Astrocyte (in vitro differentiated cells and primary cell): ENCODE data around the gene MAGI3. TPM values are rescaled to one million over a fixed set of nuclear protein-coding genes. Genes with fewer than 3 reads are reported as not detected.
A peak's percentile ranks its signal among the peaks of the same experiment; 100 is the strongest.

ENCODE experiments used
- DNase-seq: peaks from one replicate; pipeline ENCODE4 v3.0.0-alpha.2; 2010; ENCODE audit warnings: low read depth
- FAIRE-seq: peaks from 2 replicates; lab custom pipeline; 2011; peaks lifted over from hg19 to GRCh38; lab: Jason Lieb, UNC
- H2AFZ ChIP-seq: 2 replicates; pipeline ENCODE4 v1.6.0; 2012; ENCODE audit warnings: low read depth, low read length, inconsistent platforms
- H3K27ac ChIP-seq: 2 replicates; pipeline ENCODE4 v1.5.1; 2011; ENCODE audit warnings: low read depth, low read length, inconsistent platforms
- H3K27me3 ChIP-seq: 2 replicates; pipeline ENCODE4 v1.6.0; 2011; ENCODE audit warnings: low read length, inconsistent platforms; ENCODE audit not compliant: insufficient read depth
- H3K36me3 ChIP-seq: 2 replicates; pipeline ENCODE4 v1.5.1; 2011; ENCODE audit warnings: low read length, inconsistent platforms; ENCODE audit not compliant: insufficient read depth
- H3K4me1 ChIP-seq: 2 replicates; pipeline ENCODE4 v1.5.1; 2011; ENCODE audit warnings: low read length, inconsistent platforms; ENCODE audit not compliant: insufficient read depth
- H3K4me2 ChIP-seq: 2 replicates; pipeline ENCODE4 v1.6.0; 2012; ENCODE audit warnings: low read length, inconsistent platforms
- H3K4me3 ChIP-seq: 2 replicates; pipeline ENCODE4 v1.5.1; 2011; ENCODE audit warnings: low read depth, mild to moderate bottlenecking, low read length, inconsistent platforms; ENCODE audit not compliant: insufficient read depth
- H3K79me2 ChIP-seq: 2 replicates; pipeline ENCODE4 v1.6.0; 2012; ENCODE audit warnings: mild to moderate bottlenecking, low read length, inconsistent platforms; ENCODE audit not compliant: insufficient read depth
- H3K9ac ChIP-seq: 2 replicates; pipeline ENCODE4 v1.6.0; 2012; ENCODE audit warnings: mild to moderate bottlenecking, low read length, inconsistent platforms
- H3K9me3 ChIP-seq: 2 replicates; pipeline ENCODE4 v1.5.1; 2012; ENCODE audit warnings: low read depth, mild to moderate bottlenecking, low read length, inconsistent platforms; ENCODE audit not compliant: insufficient read depth
- H4K20me1 ChIP-seq: 2 replicates; pipeline ENCODE4 v1.6.0; 2012; ENCODE audit warnings: low read length, inconsistent platforms; ENCODE audit not compliant: insufficient read depth
- H3K27ac Mint-ChIP-seq: one replicate; pipeline ENCODE4 v1.8.0; 2021; ENCODE audit warnings: mild to moderate bottlenecking, mixed read lengths; ENCODE audit not compliant: unreplicated experiment
- H3K27me3 Mint-ChIP-seq: one replicate; pipeline ENCODE4 v1.8.0; 2021; ENCODE audit warnings: low read depth, mixed read lengths; ENCODE audit not compliant: unreplicated experiment
- H3K36me3 Mint-ChIP-seq: one replicate; pipeline ENCODE4 v1.8.0; 2021; ENCODE audit warnings: low read depth, mixed read lengths; ENCODE audit not compliant: unreplicated experiment
- H3K4me1 Mint-ChIP-seq: one replicate; pipeline ENCODE4 v1.8.0; 2021; ENCODE audit warnings: low read depth, mixed read lengths; ENCODE audit not compliant: unreplicated experiment
- H3K4me3 Mint-ChIP-seq: one replicate; pipeline ENCODE4 v1.8.0; 2021; ENCODE audit warnings: mild to moderate bottlenecking, moderate library complexity, mixed read lengths; ENCODE audit not compliant: unreplicated experiment
- H3K9me3 Mint-ChIP-seq: one replicate; pipeline ENCODE4 v1.8.0; 2021; ENCODE audit warnings: mild to moderate bottlenecking, mixed read lengths; ENCODE audit not compliant: unreplicated experiment
- CTCF ChIP-seq: IDR thresholded peaks from 2 replicates; pipeline ENCODE4 v1.5.1; 2011; ENCODE audit warnings: low read depth, mild to moderate bottlenecking, inconsistent platforms, low read length, moderate library complexity; ENCODE audit not compliant: insufficient read depth
- EZH2 ChIP-seq: IDR thresholded peaks from 2 replicates; pipeline ENCODE4 v1.6.1; 2012; ENCODE audit warnings: mild to moderate bottlenecking, low read length, inconsistent platforms; ENCODE audit not compliant: insufficient read depth
- total RNA-seq: library from RNA; stranded (reverse); gene quantifications from 2 replicates; pipeline ENCODE4 v1.2.1, GENCODE V29; 2021

Gene MAGI3
- total RNA-seq, 1 donor from 2014 or later: 16.5 TPM

DNA sequence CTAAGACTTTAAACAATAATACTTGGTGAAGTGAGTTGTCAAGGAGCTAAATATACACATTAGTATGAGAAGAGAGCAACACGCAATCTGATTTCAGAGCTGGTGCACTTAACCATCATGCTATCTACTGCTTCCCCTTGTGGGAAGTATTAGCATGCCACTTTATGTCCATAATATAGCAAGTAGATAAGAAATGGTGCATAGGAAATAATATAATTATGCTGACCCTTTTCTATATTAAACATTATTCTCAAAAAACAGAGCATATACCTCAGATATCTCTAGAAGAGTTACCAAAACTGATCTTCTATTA is 63.4 kb downstream of the MAGI3 start:
- H3K9ac ChIP-seq: no peak overlapping the region
- no peak overlapping the region for H3K4me3 ChIP-seq
- no peaks in the 10 kb centered on the region for H3K36me3 ChIP-seq
- no peak for TF ChIP-seq EZH2
- no peak for TF ChIP-seq CTCF
- Mint-ChIP-seq H3K27ac (no peak overlapping the region), H3K9me3 (peaks cover 1% of the 10 kb centered on the region), H3K4me1 (peaks cover 15% of the 10 kb centered on the region), H3K36me3 (no peaks in the 10 kb centered on the region), H3K4me3 (no peak overlapping the region), H3K27me3 (no peaks in the 10 kb centered on the region)
- H4K20me1 ChIP-seq: no peaks in the 10 kb centered on the region
- H3K4me1 ChIP-seq: peaks cover 8% of the 10 kb centered on the region
- no peak overlapping the region for H3K27ac ChIP-seq
- FAIRE-seq (no peak), DNase-seq (peak; percentile 10)
- no peaks in the 10 kb centered on the region for H3K9me3 ChIP-seq
- H3K4me2 ChIP-seq: no peak overlapping the region
- no peaks in the 10 kb centered on the region for H3K27me3 ChIP-seq
- H2AFZ ChIP-seq: no peak overlapping the region
- peaks cover 24% of the 10 kb centered on the region for H3K79me2 ChIP-seq

GRCh38 chr1:113455374-113455773 is 65.1 kb downstream of the MAGI3 start:
- Histone ChIP-seq H2AFZ (no peak overlapping the region), H3K27ac (no peak overlapping the region), H3K9me3 (no peaks in the 10 kb centered on the region), H3K4me3 (no peak overlapping the region), H3K9ac (no peak overlapping the region), H4K20me1 (no peaks in the 10 kb centered on the region), H3K4me2 (no peak overlapping the region), H3K4me1 (peaks cover 8% of the 10 kb centered on the region), H3K27me3 (no peaks in the 10 kb centered on the region), H3K79me2 (peaks cover 25% of the 10 kb centered on the region), H3K36me3 (no peaks in the 10 kb centered on the region)
- no peaks in the 10 kb centered on the region for H3K27me3 Mint-ChIP-seq
- peaks cover 1% of the 10 kb centered on the region for H3K9me3 Mint-ChIP-seq
- no peak overlapping the region for H3K27ac Mint-ChIP-seq
- peaks cover 5% of the 10 kb centered on the region for H3K36me3 Mint-ChIP-seq
- DNase-seq: no peak
- H3K4me1 Mint-ChIP-seq: peaks cover 15% of the 10 kb centered on the region
- no peak for FAIRE-seq
- no peak for TF ChIP-seq CTCF
- no peak overlapping the region for H3K4me3 Mint-ChIP-seq

GRCh38 chr1:113456967-113457366 is 66.7 kb downstream of the MAGI3 start:
- H3K9me3 Mint-ChIP-seq: peaks cover 4% of the 10 kb centered on the region
- peaks cover 5% of the 10 kb centered on the region for H3K36me3 Mint-ChIP-seq
- FAIRE-seq (peak; percentile 87), DNase-seq (peak; percentile 97)
- Histone ChIP-seq H3K4me1 (peaks cover 8% of the 10 kb centered on the region), H3K36me3 (no peaks in the 10 kb centered on the region), H3K4me2 (peak overlapping the region; percentile 76), H3K27me3 (no peaks in the 10 kb centered on the region), H3K79me2 (peaks cover 25% of the 10 kb centered on the region), H4K20me1 (no peaks in the 10 kb centered on the region), H2AFZ (no peak overlapping the region), H3K4me3 (peak overlapping the region; percentile 31), H3K9ac (peak overlapping the region; percentile 53), H3K9me3 (no peaks in the 10 kb centered on the region), H3K27ac (peak overlapping the region; percentile 73)
- H3K27me3 Mint-ChIP-seq: no peaks in the 10 kb centered on the region
- H3K27ac Mint-ChIP-seq: peak overlapping the region; percentile 28
- no peak overlapping the region for H3K4me3 Mint-ChIP-seq
- no peak for TF ChIP-seq EZH2
- no peak for TF ChIP-seq CTCF
- peaks cover 13% of the 10 kb centered on the region for H3K4me1 Mint-ChIP-seq
